Globus pallidus (tissue), 1 donor: ENCODE measurements around the gene RPL3.

Experiments used
- DNase-seq: peaks from one replicate; pipeline ENCODE4 v3.0.0-alpha.2; 2015; ENCODE audit warnings: low spot score

RPL3 gene

DNA sequence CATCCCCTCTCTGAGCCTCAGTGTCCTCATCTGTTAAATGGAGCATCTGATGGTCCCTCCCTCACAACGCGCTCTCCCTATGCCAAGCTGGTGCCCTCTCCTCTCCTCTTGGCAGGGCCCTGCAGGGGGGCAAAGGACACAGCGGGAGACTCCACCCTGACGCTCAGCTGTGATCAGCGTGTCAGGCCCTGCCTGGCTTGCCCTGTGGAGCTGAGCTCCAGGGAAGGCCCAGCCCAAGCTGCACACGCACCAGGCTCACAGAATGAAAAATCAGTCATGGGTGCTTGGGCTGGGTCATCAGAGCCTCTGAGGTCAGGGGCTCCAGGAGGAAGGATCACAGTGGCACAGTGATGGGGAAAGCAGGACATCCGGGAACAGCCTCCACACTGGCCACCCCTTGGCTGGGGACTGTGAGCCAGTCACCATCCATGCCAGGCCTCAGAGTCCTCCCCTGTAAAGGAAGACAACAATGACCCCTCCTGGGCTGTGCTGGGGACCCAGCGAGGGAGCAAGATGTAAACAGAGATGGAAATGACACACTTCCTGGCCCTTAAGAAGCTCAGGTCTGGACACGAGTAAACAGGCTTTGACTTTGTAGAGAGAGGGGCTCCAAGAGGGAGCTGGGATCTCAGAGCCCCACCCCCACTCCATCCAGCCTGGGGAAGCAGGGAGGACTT lies 36.6 kb downstream of the RPL3 start:
- no peak for DNase-seq

DNA sequence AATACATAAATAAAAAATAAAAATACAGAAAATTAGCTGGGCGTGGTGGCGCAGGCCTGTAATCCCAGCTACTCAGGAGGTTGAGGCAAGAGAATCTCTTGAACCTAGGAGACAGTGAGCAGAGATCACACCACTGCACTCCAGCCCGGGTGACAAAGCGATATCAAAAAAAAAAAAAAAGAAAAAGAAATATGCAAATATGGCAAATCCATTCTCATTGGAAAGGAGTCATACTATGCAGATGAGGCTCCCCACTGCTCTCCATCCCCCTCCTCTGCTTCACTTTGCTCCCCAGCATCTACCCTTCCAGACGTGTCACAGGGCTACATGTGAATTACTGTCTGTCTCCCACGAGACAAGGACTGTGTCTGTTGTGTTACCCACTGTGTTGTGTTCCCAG lies 38.3 kb downstream of the RPL3 start:
- no peak for DNase-seq

DNA sequence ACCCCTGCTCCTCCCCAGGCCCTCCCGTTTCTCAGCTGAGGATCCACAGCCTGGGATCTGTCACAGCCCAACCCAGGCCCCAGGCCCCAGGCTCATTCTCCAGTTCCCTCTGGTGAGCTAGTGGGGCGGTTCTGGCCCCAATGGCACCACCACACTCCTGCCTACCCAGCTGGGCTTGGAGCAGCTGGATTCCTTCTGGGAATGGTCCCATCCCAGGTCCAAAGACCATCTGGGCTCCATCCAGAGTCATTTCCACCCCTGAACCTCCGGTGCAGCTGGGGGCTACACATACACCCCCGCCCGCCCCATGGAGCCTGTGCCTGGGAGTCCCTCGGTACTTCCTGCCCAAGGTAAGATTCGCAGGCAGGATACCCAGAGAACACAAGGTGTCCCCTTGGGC lies 39.2 kb downstream of the RPL3 start:
- DNase-seq = no peak

DNA sequence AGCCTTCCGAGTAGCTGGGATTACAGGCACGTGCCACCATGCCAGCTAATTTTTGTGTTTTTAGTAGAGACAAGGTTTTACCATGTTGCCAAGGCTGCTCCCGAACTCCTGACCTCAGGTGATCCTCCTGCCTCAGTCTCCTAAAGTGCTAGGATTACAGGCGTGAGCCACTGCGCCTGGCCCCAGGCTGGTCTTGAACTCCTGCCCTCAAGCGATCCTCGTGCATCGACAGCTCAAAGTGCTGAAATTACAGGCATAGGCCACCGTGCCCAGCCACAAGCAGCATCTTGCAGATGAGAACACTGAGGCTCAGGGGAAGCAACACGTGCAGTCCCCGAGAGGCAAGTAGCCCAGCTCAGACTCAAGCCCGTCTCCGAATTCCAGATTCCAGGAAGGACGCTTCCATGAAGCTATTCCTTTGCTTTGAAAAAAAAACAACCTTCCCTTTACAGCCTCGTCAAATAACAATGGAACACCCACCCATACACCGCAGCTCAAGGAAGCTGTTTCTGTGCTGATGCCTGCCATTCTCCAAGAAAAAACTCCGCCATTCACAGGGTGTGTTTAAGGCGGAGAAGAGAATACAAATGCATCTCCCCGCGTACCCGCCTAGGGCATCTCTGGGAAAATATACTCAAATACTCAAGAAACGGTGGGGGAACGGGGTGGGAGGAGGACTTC lies 40.1 kb downstream of the RPL3 start:
- DNase-seq = no peak

DNA sequence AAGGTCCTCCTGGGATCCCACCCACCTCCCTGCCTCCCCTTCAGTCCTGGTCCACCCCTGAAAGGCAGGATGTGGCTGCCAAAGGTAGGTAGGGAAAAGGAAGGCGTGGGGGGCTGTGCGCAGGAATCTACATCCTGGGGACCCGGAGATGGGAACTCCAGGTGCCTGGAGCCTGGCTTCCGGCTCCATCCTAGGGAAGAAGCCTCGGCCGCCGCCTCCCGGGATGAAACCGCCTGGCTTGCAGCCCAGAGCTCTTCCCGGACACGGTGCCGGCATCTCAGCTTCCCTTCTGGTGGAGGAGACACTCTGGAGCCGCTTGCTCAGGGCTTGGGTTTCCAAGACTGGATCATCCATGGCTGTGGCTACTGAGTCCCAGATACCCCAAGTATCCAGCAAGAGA lies 41.4 kb downstream of the RPL3 start:
- DNase-seq = no peak

DNA sequence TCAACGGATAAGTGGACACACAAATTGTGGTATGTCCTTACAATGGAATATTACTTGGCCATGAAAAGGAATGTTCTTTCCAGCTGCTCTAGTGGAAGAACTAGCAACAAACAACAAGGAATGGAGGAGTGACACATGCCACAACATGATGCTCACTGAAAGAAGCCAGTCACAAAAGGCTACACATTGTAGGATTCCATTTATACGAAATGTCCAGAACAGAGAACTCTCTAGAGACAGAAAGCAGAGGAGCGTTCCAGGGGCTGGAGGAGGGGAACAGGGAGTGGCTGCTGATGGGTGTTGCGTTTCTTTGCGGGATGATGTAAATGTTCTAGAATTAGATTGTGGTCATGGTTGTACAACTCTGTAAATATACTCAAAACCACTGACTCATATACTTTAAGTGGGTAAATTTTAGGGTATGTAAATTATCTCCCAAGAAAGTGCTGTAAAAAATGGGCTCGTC lies 42.2 kb downstream of the RPL3 start:
- no peak for DNase-seq

DNA sequence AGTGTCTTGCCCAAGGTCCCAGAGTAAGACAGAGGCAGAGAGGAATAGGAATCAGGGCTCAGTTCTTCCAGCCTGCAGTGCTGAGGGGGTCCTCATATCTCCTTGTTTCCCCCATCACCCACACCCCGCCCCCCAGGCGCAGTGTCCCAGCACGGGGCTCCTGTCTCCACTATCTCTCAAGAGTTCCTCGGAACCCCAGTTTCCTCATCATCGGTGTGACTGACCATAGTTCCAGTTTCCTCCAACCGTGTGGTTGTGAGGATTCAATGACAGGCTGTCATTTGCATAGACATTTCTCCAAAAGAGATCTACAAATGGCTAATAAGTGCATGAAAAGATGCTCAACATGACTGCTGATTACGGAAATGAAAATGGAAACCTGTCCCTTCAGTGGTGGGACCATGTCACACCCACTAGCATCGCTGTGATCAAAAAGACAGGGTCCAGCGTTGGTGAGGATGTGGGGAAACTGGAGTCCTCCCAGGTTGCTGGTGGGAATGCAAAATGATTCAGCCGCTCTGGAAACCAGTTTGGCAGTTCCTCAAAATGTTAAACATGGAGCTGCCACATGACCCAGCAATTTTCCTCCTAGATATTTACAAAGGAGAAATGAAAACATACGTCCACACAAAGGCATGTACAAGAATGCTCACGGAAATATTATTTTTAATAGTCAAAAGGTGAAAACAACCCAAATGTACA lies 42.8 kb downstream of the RPL3 start:
- DNase-seq = no peak

DNA sequence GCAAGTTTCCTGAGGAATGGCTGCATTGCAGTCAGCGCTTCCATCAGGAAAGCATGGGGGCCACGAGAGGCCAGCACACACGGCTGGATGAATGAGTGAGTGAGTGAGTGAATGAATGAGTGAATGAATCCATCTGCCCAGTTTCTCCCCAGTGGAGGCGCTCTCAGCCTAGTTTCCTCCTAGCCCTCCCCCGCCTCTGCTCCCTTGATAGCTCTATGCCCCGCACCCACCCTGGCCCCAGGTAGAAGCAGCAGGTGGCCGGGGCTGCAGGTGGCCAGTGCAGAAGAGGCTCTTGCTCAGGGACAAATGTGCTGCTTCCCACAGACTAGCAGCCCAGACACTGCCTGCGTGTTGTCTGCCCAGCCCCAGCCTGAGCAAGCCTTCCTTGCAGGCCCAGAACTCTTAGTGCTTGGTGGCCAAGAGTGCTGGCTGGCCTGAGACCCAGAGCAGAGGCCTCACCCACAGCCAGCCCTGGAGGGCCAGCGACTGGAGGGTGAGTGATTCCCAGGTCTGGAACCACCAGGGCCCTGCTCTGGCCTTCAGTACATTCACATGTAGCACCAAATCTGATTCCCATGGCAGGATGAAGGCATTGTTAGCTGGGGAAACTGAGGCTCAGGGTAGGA lies 43.5 kb downstream of the RPL3 start:
- DNase-seq = no peak

DNA sequence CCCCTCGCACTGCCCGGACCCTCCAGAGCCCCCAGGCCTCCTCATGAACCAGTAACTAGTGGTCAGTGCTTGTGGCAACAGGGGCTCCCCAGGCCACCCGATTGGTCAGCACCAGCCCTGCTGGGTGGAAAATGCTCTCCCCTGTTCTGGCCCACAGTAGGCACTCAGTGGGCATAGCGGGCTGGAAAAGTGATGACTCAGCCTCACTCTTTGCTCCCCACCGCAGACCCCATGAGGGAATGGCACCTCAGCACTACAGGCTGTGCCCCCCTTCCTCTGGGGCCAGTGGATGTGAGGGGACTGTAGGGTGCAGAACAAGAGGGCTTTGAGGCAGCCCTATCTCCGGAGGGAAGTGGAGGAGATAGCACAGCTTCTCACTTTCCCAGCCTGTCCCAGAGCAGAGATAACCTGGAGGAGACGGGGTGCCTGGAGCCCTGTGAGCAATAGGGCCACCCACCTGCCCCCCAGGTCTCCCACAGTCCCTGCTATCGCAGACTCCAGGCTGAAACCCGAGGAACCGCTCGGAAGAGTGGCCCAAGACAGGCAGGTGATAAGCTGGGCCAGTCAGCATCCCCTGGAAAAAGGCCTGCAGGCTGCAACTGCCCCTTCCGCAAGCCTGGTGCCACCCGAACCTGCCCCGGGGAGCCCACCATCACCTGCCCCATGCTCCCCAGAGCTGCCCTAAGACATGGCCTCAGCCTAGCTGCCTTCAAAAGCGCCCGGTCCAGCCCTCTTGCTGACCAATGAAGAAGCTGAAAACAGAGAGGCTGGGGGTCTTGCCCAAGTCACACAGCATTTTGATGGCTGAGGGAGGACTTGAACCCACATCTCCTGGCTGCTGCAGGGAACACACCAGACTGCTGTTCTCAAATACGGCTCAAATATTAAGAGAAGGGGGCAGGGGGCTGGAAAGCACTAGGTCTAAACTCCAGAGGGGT lies 45.2 kb downstream of the RPL3 start:
- no peak for DNase-seq

DNA sequence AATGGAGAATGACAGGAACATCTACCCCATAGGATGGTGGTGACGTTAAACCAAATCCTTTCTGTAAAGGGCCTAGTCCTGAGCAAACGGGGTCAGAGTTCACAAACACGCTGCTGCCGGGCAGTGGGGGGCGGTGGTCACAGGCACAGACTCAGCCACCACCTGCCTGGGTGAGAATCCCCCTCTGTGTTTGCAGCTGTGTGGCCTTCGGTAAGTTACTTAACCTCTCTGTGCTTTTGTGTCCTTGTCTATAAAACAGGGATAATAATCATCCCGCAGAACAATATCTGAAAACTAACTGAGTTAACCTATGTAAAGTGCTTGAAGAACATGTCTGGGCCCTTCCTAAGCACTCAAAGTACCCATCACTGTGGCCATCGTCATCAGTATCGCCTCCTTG lies 48.6 kb downstream of the RPL3 start:
- DNase-seq = no peak

DNA sequence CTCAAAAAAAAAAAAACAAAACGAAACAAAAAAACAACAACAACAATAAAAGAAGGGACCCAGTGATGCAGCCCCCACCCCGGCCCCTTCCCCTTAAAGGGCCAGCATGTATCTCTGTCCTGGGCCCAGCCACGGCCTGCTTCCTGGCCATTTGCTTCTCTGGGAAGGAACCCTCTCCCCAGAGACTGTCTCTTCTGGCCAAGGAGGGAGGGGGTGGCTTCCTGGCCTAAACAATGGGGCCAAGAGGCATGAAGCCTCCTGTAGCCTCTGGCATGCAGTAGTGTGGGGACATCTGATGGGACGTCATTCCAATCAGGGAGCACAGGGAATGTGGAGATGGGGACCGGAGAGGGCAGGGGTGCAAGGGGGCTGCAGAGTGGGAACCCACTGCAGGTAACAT lies 49.1 kb downstream of the RPL3 start:
- DNase-seq = no peak

DNA sequence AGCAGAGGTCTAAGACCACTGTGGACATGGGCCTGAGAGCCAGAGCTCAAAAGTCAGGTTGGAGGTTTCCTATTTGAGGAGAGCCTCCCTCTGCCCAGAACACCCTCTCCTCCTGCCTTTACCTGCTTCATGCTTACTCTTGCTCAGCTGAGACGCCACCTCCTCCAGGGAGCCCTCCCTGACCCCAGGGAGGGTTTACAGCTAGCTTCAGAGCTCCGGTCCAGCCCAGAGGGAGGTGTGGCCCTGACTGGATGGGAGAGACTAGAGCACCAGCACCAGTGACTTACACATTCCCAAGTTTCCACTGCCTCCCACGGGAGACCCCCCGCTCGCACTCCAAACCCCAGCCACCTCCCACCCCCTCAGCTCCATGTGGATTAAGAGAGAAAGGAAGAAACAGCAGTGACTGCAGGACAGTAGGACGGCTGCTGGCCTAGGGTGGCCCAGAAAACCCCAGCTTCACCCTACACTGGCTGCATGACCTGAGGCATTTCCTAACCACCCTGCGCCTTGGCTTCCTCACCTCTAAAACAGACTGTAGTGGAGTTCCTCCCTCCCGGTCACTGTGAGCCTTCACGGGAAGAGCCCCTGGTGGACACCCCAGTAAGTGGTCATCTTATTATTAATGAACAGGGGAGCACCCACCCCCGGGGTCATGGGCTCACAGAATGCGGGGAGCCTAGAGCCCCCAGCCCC lies 50.2 kb downstream of the RPL3 start:
- DNase-seq = no peak

DNA sequence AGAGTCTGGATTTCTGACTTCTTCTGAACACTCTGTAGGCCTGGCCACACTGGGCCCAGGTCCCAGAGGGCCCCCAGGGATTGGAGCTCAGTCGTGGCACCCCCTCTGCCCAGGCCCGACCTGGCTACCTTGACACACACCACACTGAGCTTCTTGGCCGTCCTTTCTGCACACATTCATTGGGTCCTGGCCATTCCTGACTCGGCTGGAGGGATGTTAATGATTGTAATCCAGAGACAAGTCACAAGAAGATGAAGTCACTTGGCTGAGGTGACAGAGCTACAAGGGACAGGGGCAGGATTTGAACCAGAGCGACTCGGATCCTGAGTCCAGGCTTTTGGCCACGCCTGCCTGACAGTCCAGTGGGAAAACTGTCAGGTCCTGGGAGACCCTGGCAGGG lies 50.8 kb downstream of the RPL3 start:
- DNase-seq = no peak

DNA sequence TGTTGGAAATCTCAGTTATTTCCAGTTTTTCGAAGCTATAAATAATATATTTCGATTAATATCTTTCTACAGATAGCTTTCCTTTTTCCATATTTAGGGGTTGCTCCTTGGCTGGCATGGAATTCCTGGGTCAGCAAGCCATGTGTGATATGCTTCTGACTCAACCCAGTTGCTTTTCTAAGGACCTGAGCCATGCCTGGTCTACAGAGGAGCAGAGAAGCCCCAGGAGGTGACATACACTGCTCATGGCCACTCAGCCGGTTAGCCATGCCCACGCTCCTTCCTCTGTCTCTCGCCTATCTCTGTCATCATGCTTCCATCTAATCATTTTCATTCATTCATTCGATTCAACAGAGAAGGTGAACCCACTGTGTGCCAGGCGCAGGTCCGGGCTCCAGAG lies 51.4 kb downstream of the RPL3 start:
- DNase-seq = no peak

DNA sequence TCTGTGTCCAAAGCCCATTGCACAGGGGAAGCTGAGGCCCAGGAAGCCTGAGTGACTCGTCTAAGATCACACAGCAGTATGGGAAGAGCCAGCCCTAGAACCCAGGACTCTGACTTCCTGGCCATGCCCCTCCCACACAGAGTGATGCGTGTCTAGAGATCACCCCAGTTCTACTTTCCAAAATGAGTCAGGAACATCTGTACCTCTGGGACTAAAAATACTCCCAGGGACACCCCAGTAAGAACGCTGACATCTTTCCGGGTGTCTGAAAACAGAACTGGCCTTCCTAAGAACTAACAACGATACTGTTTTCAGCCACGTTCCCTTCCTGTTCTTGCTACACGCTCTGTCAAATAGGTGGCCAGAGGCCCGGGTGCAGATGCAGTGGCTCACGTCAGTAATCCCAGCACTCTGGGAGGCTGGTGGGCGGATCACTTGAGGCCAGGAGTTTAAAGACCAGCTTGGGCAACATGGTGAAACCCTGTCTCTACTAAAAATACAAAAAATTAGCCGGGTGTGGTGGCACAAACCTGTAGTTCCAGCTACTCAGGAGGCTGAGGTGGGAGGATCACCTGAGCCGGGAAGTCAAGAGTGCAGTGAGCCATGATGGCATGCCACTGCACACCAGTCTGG lies 52.9 kb downstream of the RPL3 start:
- peak; percentile 40 for DNase-seq

DNA sequence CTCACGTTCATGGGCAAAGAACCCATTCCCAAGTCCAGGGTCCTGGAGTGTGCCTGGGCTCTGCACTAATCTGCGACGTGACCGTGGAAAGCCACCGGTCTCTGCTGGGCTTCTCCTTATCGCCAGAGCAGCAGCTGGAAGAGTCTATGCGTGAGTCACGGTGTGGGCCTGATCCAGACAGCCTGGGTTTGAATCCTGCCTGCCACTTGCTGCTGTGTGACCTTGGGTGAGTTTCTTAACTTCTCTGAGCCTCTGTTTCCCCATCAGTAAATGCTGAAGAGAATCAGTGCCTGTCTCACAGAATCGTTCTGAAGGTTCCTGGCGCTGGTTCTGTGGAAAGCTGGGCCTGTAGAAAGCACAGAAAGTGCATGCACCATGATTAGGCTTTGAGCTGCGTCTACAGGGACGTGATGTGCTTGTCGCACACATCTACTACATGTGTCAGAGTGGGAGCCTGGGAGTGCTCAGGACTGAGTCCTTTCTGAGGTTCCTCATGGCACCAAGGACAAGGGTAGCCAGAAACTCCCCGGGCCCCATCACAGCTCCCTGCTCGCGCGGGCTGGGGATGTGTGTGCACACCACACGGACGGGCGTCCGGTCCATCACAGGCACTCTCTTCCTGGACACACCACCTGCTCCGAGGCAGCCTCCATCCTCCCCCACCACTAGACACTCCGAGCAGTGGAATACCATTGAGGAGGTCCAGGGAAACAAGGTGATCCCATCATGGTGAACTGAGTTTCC lies 54.1 kb downstream of the RPL3 start:
- DNase-seq = no peak

DNA sequence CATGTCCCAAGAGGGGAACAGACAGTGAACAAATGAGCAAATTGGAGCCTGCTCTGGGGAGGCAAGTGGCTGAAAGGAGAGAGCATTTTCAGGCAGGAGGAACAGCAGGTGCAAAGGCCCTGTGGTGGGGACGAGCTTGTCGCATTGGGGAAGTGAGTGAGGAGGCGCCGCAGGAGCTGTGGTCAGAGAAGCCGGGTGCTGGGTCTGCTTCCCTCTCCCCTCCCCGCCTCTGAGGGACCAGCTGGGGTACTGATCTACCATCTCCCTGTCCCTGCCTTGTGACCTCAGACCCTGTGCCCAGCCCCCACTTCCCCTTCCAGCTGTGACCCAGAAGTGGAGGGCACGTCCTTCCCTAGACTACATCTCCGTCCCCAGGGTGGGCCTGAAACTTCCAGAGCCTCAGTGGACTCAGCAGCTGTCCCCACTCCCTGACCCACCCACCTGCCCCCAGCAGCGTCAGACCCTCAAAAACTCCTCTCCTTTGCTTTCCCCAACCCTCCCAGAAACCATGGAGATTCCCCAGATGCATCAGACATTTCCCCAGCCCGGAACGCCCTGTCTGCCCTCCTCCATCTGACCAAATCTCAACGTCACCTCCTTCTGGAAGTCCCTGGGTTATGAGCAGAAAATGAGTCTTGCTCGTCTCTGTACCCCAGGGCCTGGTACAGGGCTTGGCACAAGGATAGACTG lies 54.9 kb downstream of the RPL3 start:
- DNase-seq = peak; percentile 34

DNA sequence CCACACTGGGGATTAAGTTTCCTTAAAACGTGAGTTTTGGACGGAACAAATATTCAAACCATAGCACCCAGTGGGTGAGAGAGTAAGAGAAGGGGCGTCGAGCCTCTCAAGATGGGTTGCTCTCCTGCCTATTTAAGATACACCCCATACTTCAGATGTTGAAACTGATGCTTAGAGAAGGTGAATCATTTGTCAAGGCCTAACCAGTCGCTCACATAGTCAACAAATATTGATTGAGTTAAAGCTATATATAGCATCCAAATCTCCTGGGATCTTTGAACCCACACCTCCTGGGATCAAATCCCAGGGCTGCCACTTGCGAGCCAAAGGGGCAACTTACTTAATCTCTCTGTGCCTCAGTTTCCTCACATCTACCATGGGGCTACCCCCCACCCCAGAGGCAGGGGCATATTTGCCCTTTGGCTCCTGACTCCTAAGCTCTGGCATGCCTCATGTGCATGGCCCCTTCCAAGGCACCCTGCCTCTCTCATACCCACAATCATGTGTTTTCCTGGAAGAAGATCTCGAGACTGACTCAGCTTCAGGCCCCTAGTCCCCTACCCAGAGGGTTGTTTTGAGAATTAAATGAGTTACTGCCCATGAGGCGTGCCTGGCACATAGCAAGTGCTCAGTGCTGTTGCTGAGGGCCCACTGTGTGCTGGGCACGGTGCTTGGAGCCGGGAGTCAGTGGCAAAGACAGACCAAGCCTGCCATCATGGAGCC lies 55.6 kb downstream of the RPL3 start:
- no peak for DNase-seq
